ENCODE data around the gene CMKLR1.

DNA sequence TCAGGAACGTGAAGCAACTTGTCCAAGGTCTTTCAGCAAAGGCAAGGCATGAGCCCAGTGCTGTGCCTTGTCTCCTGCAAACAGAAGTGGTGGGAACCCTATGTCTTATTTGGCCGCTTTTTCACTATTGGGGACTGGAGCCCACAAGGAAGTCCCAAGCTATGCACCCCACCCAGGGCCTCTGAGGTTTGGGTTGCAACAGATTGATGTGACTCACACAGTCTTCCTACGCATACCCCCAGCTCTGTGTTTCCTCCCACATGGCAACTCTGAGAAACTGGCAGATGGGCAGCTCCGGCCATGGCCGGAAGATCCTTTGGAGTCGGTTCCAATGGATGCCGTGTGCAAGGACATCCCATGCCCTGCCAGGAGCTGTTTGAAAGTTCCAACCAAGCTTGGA, 28.3 kb upstream of the CMKLR1 start:
- no peak for TF ChIP-seq POLR2AphosphoS5 (IDR thresholded peaks at IDR 0.05)
- TF ChIP-seq, protein P1, sequence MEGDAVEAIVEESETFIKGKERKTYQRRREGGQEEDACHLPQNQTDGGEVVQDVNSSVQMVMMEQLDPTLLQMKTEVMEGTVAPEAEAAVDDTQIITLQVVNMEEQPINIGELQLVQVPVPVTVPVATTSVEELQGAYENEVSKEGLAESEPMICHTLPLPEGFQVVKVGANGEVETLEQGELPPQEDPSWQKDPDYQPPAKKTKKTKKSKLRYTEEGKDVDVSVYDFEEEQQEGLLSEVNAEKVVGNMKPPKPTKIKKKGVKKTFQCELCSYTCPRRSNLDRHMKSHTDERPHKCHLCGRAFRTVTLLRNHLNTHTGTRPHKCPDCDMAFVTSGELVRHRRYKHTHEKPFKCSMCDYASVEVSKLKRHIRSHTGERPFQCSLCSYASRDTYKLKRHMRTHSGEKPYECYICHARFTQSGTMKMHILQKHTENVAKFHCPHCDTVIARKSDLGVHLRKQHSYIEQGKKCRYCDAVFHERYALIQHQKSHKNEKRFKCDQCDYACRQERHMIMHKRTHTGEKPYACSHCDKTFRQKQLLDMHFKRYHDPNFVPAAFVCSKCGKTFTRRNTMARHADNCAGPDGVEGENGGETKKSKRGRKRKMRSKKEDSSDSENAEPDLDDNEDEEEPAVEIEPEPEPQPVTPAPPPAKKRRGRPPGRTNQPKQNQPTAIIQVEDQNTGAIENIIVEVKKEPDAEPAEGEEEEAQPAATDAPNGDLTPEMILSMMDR (IDR thresholded peaks at IDR 0.05), result no peak

All from gastroesophageal sphincter (tissue), 3 donors.